ENCODE data around the gene SH3PXD2A. TPM values are rescaled to one million over a fixed set of nuclear protein-coding genes. Genes with fewer than 3 reads are reported as not detected.
A peak's percentile ranks its signal among the peaks of the same experiment; 100 is the strongest.

The SH3PXD2A gene
- total RNA-seq, 1 donor from 2014 or later, result 12.4 TPM

GRCh38 chr10:103618575-103619423, 236.6 kb downstream of the SH3PXD2A start:
- no peak for TF ChIP-seq CTCF (IDR thresholded peaks at IDR 0.05; ENCODE audit: insufficient read depth, low read length, severe bottlenecking)
- DNase-seq (ENCODE audit: low read depth) (no peak), FAIRE-seq (no peak)
- Histone ChIP-seq H3K36me3 (ENCODE audit: control insufficient read depth, insufficient read depth, low read length) (peaks cover 42% of the 10 kb centered on the region), H3K4me3 (ENCODE audit: low read depth, low read length) (no peak overlapping the region), H3K27me3 (ENCODE audit: control insufficient read depth, insufficient read depth, low read length) (no peaks in the 10 kb centered on the region)

- no peak overlapping the region for H3K4me3 ChIP-seq (ENCODE audit: low read depth, low read length)
- no peaks in the 10 kb centered on the region for H3K27me3 ChIP-seq (ENCODE audit: control insufficient read depth, insufficient read depth, low read length)
- FAIRE-seq (peak; percentile 70), DNase-seq (ENCODE audit: low read depth) (no peak)
- H3K36me3 ChIP-seq (ENCODE audit: control insufficient read depth, insufficient read depth, low read length), result peaks cover 48% of the 10 kb centered on the region
- TF ChIP-seq CTCF (IDR thresholded peaks at IDR 0.05; ENCODE audit: insufficient read depth, low read length, severe bottlenecking), result no peak
Observed at GRCh38 chr10:103617602-103618385, 237.6 kb downstream of the SH3PXD2A start.

- peaks cover 47% of the 10 kb centered on the region for H3K36me3 ChIP-seq (ENCODE audit: control insufficient read depth, insufficient read depth, low read length)
- H3K27me3 ChIP-seq (ENCODE audit: control insufficient read depth, insufficient read depth, low read length), result no peaks in the 10 kb centered on the region
- FAIRE-seq, result no peak
- H3K4me3 ChIP-seq (ENCODE audit: low read depth, low read length), result no peak overlapping the region
- no peak for TF ChIP-seq CTCF (IDR thresholded peaks at IDR 0.05; ENCODE audit: insufficient read depth, low read length, severe bottlenecking)
- DNase-seq (ENCODE audit: low read depth), result no peak
Observed at GRCh38 chr10:103616705-103617601, 238.4 kb downstream of the SH3PXD2A start.

- DNase-seq (ENCODE audit: low read depth), result no peak
- Histone ChIP-seq H3K27me3 (ENCODE audit: control insufficient read depth, insufficient read depth, low read length) (no peaks in the 10 kb centered on the region), H3K4me3 (ENCODE audit: low read depth, low read length) (no peak overlapping the region), H3K36me3 (ENCODE audit: control insufficient read depth, insufficient read depth, low read length) (peaks cover 46% of the 10 kb centered on the region)
- TF ChIP-seq CTCF (IDR thresholded peaks at IDR 0.05; ENCODE audit: insufficient read depth, low read length, severe bottlenecking), result no peak
- no peak for FAIRE-seq
Observed at GRCh38 chr10:103614306-103615158, 240.8 kb downstream of the SH3PXD2A start.

- Histone ChIP-seq H3K36me3 (ENCODE audit: control insufficient read depth, insufficient read depth, low read length) (peaks cover 53% of the 10 kb centered on the region), H3K4me3 (ENCODE audit: low read depth, low read length) (no peak overlapping the region), H3K27me3 (ENCODE audit: control insufficient read depth, insufficient read depth, low read length) (no peaks in the 10 kb centered on the region)
- TF ChIP-seq CTCF (IDR thresholded peaks at IDR 0.05; ENCODE audit: insufficient read depth, low read length, severe bottlenecking), result no peak
- FAIRE-seq, result peak; percentile 83
- DNase-seq (ENCODE audit: low read depth), result no peak
Observed at GRCh38 chr10:103613616-103614015, 241.8 kb downstream of the SH3PXD2A start.
